Lung (tissue), 12 donors: ENCODE data around the gene KCNQ4. TPM values are rescaled to one million over a fixed set of nuclear protein-coding genes. Genes with fewer than 3 reads are reported as not detected.

ENCODE experiments used
- ATAC-seq: fragments of 200-7000 bp; cut with Tn5 transposase; one replicate; pipeline ENCODE4 v1.9.1; 2020; ENCODE audit warnings: moderate number of reproducible peaks; ENCODE audit not compliant: insufficient read depth, low FRiP score
- DNase-seq, 3 donors: peaks; one replicate each; pipeline ENCODE4 v3.0.0-alpha.2; 2013 to 2017
- H3K27ac ChIP-seq, 2 donors: one replicate each; pipeline ENCODE4 v1.5.1; 2013; ENCODE audit warnings: mild to moderate bottlenecking in 2 of 2, moderate library complexity in 2 of 2, control low read depth in 1 of 2, inconsistent platforms in 1 of 2, low read depth in 1 of 2, low read length in 1 of 2
- H3K27me3 ChIP-seq, 3 donors: one replicate each; pipeline ENCODE4 v1.5.1; 2013; ENCODE audit warnings: low read length in 2 of 3; ENCODE audit not compliant: control insufficient read depth in 3 of 3, insufficient read depth in 3 of 3
- H3K36me3 ChIP-seq, 4 donors: one replicate each; pipeline ENCODE4 v1.5.1; 2013; ENCODE audit warnings: low read length in 4 of 4, mild to moderate bottlenecking in 1 of 4, moderate library complexity in 1 of 4; ENCODE audit not compliant: control insufficient read depth in 4 of 4, insufficient read depth in 4 of 4
- H3K4me1 ChIP-seq, 5 donors: one replicate each; pipeline ENCODE4 v1.5.1; 2013; ENCODE audit warnings: low read length in 5 of 5, mild to moderate bottlenecking in 2 of 5, moderate library complexity in 1 of 5; ENCODE audit not compliant: control insufficient read depth in 5 of 5, insufficient read depth in 5 of 5
- H3K4me3 ChIP-seq: one replicate; pipeline ENCODE4 v1.5.1; 2013; ENCODE audit warnings: mild to moderate bottlenecking, control low read depth, moderate library complexity
- H3K9ac ChIP-seq, 2 donors: one replicate each; pipeline ENCODE4 v1.5.1; 2013; ENCODE audit warnings: low read length in 2 of 2, control low read depth in 1 of 2; ENCODE audit not compliant: insufficient read depth in 1 of 2
- H3K9me3 ChIP-seq, 4 donors: one replicate each; pipeline ENCODE4 v1.5.1; 2013; ENCODE audit warnings: low read length in 3 of 4, mild to moderate bottlenecking in 1 of 4, moderate library complexity in 1 of 4; ENCODE audit not compliant: control insufficient read depth in 4 of 4, insufficient read depth in 3 of 4
- WGBS, 2 donors: extraction: QIAGEN DNeasy Blood & Tissue Kit; methylation state at CpG; one replicate each; pipeline ENCODE4 v1.1.7; 2013; 5-methylcytosine and 5-hydroxymethylcytosine counted together
- polyA plus RNA-seq, 2 donors: library from polyadenylated mRNA; stranded (reverse); fragments of 200-250 nt; gene quantifications; one replicate each; pipeline ENCODE4 v1.2.1, GENCODE V29; 2013
- total RNA-seq, 2 donors: library from RNA; depleted of rRNA in 1 of 2; stranded (reverse); fragments of >200 nt in 1 of 2; gene quantifications; one replicate each; pipeline ENCODE4 v1.2.1, GENCODE V29; 2014 to 2021
- TF ChIP-seq, protein P1 (sequence below): IDR thresholded peaks from 2 replicates; pipeline ENCODE4 v1.5.1; 2012; ENCODE audit warnings: mild to moderate bottlenecking; ENCODE audit errors: control extremely low read depth, extremely low read depth
- donor health status: control.
- donor health status: control.
- donor health status: Bipolar disorder and iron deficiency.
- donor health status: healthy.
- donor health status: DM: yes; HTN: yes; CAD: no.

Gene KCNQ4
- total and polyA plus RNA-seq, 4 donors, result 0.54 to 0.98 (median 0.59) TPM

DNA sequence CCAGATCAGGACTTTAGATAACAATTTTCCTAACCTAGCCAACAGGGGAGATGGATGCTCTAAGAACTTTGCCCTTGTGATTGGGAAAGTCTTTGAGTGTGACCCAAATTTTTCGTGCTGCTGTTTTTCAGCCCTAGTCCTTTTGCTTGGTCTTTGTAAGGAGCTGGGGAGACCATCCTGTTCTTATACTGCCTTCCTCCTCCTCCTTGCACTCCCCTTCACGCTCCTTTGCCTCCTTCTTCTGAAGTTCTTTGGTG, 5.7 kb downstream of the KCNQ4 start:
- TF ChIP-seq, protein P1, sequence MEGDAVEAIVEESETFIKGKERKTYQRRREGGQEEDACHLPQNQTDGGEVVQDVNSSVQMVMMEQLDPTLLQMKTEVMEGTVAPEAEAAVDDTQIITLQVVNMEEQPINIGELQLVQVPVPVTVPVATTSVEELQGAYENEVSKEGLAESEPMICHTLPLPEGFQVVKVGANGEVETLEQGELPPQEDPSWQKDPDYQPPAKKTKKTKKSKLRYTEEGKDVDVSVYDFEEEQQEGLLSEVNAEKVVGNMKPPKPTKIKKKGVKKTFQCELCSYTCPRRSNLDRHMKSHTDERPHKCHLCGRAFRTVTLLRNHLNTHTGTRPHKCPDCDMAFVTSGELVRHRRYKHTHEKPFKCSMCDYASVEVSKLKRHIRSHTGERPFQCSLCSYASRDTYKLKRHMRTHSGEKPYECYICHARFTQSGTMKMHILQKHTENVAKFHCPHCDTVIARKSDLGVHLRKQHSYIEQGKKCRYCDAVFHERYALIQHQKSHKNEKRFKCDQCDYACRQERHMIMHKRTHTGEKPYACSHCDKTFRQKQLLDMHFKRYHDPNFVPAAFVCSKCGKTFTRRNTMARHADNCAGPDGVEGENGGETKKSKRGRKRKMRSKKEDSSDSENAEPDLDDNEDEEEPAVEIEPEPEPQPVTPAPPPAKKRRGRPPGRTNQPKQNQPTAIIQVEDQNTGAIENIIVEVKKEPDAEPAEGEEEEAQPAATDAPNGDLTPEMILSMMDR, result no peak
- DNase-seq (no peak), ATAC-seq (no peak)
- Histone ChIP-seq H3K36me3 (no peaks in the 10 kb centered on the region), H3K4me3 (no peak overlapping the region), H3K4me1 (peaks cover 0 to 25% (median 2%) of the 10 kb centered on the region in 5 donors), H3K9me3 (no peaks in the 10 kb centered on the region), H3K9ac (no peak overlapping the region), H3K27me3 (no peaks in the 10 kb centered on the region), H3K27ac (no peak overlapping the region)
- WGBS, 2 donors, result 84 to 90% methylated on average over 2 of the region's 2 CpGs

DNA sequence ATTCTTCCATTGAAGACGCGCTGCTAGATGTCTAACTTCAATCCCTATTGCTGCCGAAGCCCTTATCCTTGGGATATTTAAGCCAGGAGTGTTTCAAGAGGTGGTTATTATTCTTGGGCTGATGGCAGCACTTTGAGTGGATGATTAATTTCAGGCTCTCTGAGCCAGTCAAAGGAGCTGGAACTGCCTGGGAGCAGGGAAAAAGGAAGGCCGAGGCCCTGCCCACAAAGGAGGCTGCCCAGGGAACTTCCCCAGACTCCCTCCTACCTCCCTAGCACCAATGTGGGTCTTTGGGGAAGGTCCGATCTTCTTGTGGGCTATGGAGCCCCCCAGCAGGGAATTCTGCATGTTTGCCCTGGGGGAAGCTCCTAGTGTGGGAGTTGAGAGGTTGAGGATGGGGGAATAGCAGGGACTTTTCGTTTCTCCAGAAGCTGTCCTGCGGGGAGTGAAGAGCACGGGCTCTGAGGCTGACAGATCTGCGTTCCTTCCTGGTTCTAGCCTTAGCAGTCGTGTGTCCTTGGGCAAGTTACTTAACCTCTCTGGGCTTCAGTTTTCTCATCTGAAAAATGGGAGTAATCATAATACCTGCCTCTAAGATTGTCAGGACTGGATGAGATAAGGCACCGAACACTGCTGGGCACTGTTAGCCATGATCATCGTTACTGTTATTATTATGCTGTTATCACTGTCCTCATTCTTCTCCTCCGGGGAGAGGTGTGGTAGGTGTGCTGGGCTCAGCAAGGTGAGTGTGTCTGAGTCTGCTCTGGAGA, 6.3 kb downstream of the KCNQ4 start:
- 89% methylated on average over 13 of the region's 13 CpGs for WGBS, 2 donors
- TF ChIP-seq, protein P1, result no peak
- ATAC-seq, result no peak
- DNase-seq, result no peak
- Histone ChIP-seq H3K9ac (no peak overlapping the region), H3K4me3 (no peak overlapping the region), H3K27ac (no peak overlapping the region), H3K27me3 (no peaks in the 10 kb centered on the region), H3K36me3 (no peaks in the 10 kb centered on the region), H3K9me3 (no peaks in the 10 kb centered on the region), H3K4me1 (peaks cover 0 to 20% (median 1%) of the 10 kb centered on the region in 5 donors)

DNA sequence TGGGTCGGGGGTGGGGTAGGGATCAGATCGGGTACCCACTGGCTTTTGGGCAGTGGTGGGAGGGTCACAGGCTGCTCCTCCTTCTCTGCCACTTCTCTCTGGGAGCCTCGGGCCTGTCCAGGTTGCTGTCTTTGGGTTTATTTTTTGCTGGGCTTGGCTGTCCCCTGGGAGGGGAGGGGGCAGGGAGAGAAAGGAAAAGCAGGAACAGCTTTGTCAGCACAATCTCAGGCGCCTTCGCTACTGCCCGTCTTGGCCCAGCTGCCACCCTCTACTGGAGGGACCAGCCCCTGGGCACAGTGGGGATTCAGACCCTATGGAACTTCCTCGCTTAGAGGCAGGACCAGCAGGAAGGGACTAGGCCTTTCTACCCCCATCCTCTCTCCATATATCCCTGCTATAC, 8.4 kb downstream of the KCNQ4 start:
- no peaks in the 10 kb centered on the region for H3K27me3 ChIP-seq
- WGBS, 2 donors, result 75 to 79% methylated on average over 7 of the region's 7 CpGs
- no peaks in the 10 kb centered on the region for H3K36me3 ChIP-seq
- H3K4me1 ChIP-seq, result peaks cover 0 to 8% (median 2%) of the 10 kb centered on the region in 5 donors
- ATAC-seq (no peak), DNase-seq (no peak)
- H3K27ac ChIP-seq, result no peak overlapping the region
- TF ChIP-seq, protein P1, result no peak
- no peak overlapping the region for H3K9ac ChIP-seq
- no peaks in the 10 kb centered on the region for H3K9me3 ChIP-seq
- no peak overlapping the region for H3K4me3 ChIP-seq

DNA sequence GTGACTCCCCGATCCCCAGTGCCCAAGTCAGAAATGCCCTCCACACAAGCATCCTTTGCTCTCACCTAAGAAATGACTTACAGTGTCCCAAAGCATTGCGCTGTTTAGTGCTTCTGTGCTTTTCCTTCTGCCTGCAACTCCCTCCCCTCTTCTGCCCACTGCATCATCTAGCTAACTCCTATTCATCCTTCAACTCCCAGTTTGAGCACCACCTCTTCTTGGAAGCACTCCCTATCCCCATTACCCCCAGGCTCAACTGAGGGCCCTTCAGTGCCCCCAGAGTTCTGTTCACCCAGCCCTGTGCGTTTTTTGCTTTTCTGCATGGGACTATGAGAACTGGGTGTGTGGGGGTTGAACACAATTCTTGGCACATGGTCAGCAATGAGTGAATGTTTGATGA, 10.0 kb downstream of the KCNQ4 start:
- no peaks in the 10 kb centered on the region for H3K9me3 ChIP-seq
- no peak overlapping the region for H3K9ac ChIP-seq
- no peak for ATAC-seq
- no peak overlapping the region for H3K27ac ChIP-seq
- TF ChIP-seq, protein P1, result no peak
- H3K27me3 ChIP-seq, result no peaks in the 10 kb centered on the region
- no peak overlapping the region for H3K4me3 ChIP-seq
- peaks cover 0 to 7% (median 0%) of the 10 kb centered on the region in 5 donors for H3K4me1 ChIP-seq
- no peaks in the 10 kb centered on the region for H3K36me3 ChIP-seq
- no peak for DNase-seq
- 93 to 96% methylated on average over 3 of the region's 3 CpGs for WGBS, 2 donors
